LNCaP clone FGC (cell line): Measurements from ENCODE around the gene ADAMTS8.

Experiments used
- DNase-seq: peaks from one replicate; pipeline ENCODE4 v3.0.0-alpha.2; 2011; ENCODE audit warnings: low read depth
- H3K4me3 ChIP-seq: 2 replicates; pipeline ENCODE4 v1.5.1; 2011; ENCODE audit warnings: mild to moderate bottlenecking, low read depth, low read length, control low read depth
- CTCF ChIP-seq: IDR thresholded peaks from 2 replicates; pipeline ENCODE4 v1.5.1; 2012; ENCODE audit warnings: mild to moderate bottlenecking; ENCODE audit not compliant: control insufficient read depth, insufficient read depth; ENCODE audit errors: extremely low read depth

Gene ADAMTS8

DNA sequence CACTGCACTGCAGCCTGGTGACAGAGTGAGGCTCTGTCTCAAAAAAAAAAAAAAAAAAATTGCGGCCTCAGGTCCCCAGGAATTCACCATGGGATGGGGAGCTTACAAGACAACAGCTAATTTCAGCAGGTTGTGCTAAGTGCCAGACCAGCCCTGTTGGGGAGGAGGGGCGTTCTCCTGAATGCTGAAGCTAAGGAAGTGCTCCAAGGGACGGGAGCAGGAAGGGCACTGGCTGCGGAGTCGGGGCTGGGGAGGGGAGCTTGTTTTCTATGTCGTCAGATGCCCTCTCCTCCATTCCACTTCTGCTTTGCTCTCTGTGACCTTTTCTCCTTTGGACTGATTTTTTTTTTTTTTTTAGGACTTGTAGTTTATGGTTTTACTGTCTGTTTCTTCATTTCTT lies 24.5 kb upstream of the ADAMTS8 start:
- H3K4me3 ChIP-seq: no peak overlapping the region
- TF ChIP-seq CTCF: no peak
- no peak for DNase-seq

GRCh38 chr11:130452176-130452575 lies 23.8 kb upstream of the ADAMTS8 start:
- DNase-seq: no peak
- H3K4me3 ChIP-seq: no peak overlapping the region
- TF ChIP-seq CTCF: no peak

DNA sequence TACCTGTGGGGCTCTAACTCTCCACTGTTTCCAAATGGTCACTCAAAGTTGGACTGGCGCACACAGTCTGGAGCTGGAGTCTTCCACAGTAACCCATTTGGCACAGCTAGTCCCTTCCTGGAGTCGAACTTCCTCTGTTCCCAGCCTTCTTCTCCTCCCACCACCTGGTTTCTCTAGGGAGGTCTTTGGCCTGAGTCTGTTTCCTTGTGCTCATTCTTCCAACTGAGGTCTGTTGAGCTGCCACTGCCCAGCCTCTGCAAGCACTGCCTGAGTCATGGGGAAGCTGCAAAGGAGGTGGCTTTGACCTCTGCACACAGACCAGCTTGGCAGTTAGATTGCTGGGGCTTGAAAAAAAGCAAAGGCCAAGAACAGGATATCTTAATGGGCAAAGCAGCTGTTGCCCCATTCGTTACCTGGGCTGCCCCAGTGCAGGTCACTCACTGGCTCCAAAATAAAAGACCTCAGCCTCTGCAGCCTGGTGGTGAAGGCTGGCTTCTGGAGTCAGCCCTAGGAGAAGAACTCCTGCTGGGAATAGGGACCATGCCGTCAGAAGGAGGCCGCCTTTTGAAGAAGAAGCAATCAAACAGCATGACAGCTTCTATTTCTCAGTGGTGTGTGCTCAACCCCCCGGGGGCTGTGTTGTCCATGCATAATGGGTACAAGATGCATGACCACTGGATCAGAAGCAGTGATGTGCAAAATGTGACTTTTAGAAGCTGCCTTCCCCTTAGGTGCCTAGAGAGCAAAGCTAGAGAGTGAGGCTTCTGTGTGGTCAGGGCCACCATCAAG lies 23.0 kb upstream of the ADAMTS8 start:
- TF ChIP-seq CTCF: no peak
- DNase-seq: no peak
- no peak overlapping the region for H3K4me3 ChIP-seq

GRCh38 chr11:130449996-130450769 lies 21.8 kb upstream of the ADAMTS8 start:
- no peak for DNase-seq
- no peak overlapping the region for H3K4me3 ChIP-seq
- no peak for TF ChIP-seq CTCF

DNA sequence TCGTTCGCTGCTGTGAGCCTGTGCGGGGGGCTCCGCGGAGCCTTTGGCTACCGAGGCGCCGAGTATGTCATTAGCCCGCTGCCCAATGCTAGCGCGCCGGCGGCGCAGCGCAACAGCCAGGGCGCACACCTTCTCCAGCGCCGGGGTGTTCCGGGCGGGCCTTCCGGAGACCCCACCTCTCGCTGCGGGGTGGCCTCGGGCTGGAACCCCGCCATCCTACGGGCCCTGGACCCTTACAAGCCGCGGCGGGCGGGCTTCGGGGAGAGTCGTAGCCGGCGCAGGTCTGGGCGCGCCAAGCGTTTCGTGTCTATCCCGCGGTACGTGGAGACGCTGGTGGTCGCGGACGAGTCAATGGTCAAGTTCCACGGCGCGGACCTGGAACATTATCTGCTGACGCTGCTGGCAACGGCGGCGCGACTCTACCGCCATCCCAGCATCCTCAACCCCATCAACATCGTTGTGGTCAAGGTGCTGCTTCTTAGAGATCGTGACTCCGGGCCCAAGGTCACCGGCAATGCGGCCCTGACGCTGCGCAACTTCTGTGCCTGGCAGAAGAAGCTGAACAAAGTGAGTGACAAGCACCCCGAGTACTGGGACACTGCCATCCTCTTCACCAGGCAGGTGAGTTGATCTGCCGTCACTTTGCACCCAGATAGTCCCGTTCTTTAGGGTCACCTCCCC lies 21.0 kb upstream of the ADAMTS8 start:
- peak overlapping the region; percentile 52 for H3K4me3 ChIP-seq
- TF ChIP-seq CTCF: no peak
- no peak for DNase-seq

- no peak for TF ChIP-seq CTCF
- peak within 1 kb of the TSS; percentile 52 for H3K4me3 ChIP-seq
- DNase-seq: peak; percentile 66
These were observed 20.3 kb upstream of the ADAMTS8 start, which contains the start of gene ADAMTS15 for GRCh38 chr11:130448416-130449309. TSS of gene ADAMTS15 (plus strand) at chr11:130448645. CDS start at chr11:130448974, 329 bp downstream.
